Measurements from ENCODE around the gene SVIL. TPM values are rescaled to one million over a fixed set of nuclear protein-coding genes. Genes with fewer than 3 reads are reported as not detected.
"Not testable (repeated sequence)": the region's sequence is repeated elsewhere in the genome, so short reads cannot be mapped to it uniquely, and the experiment has no call there.

Gene SVIL
- total RNA-seq, 1 experiment from 2014 or later = 14.5 TPM

DNA sequence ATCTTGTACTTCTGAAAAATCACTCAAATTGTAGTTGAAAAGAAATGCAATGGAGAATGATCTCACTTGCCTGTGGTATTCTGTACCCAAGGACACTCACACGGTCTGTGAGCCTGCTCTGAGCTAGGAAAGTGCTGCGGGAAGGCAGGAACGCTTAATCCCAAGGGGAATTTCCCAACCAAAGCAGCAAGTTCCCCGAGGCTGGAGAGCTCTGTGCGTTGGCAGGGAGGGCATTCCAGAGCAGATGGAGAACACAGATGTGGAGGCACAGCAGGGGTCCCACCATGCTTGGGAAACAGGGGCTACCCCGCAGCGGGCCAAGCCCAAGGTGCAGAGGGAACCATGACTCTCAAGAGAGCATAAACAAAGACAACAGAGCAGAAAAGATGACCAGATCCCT lies 13.6 kb downstream of the SVIL start:
- DNase-seq = peak; percentile 70

GRCh38 chr10:29620112-29620690 lies 14.6 kb downstream of the SVIL start:
- no peak overlapping the region for H3K4me3 ChIP-seq (ENCODE audit: insufficient read depth, low read depth, low read length)
- H3K27me3 ChIP-seq (ENCODE audit: control insufficient read depth, insufficient read depth, low read length) = no peaks in the 10 kb centered on the region
- DNase-seq = no peak
- no peaks in the 10 kb centered on the region for H3K36me3 ChIP-seq (replicated peaks; ENCODE audit: control insufficient read depth, insufficient read depth, low read length)

More for the DNA sequence above, 13.6 kb downstream of the SVIL start:
- H3K36me3 ChIP-seq (replicated peaks; ENCODE audit: control insufficient read depth, insufficient read depth, low read length) = no peaks in the 10 kb centered on the region
- H3K4me3 ChIP-seq (ENCODE audit: insufficient read depth, low read depth, low read length) = no peak overlapping the region
- H3K27me3 ChIP-seq (ENCODE audit: control insufficient read depth, insufficient read depth, low read length) = no peaks in the 10 kb centered on the region

DNA sequence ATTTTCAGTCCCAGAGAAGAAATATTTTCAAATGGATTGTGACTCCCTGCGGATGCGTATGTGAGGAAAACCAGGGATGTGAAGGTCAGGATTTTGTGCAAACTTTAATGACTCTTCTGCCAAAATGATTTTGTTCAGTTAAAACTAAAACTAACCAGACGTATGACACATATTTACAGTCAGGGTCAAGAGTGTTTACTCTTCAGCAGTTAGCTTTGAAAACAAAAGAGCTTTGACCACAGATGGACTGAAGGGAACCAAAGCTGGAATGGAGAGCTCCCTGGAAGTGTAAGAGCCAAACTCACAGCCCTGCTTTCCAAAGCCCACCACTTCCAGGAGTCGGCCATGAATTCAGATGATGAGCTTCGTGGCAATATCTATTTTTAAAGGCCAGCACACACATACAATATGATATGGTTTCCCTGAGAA lies 15.5 kb downstream of the SVIL start:
- Histone ChIP-seq H3K36me3 (replicated peaks; ENCODE audit: control insufficient read depth, insufficient read depth, low read length) (no peaks in the 10 kb centered on the region), H3K27me3 (ENCODE audit: control insufficient read depth, insufficient read depth, low read length) (no peaks in the 10 kb centered on the region), H3K4me3 (ENCODE audit: insufficient read depth, low read depth, low read length) (no peak overlapping the region)
- no peak for DNase-seq

DNA sequence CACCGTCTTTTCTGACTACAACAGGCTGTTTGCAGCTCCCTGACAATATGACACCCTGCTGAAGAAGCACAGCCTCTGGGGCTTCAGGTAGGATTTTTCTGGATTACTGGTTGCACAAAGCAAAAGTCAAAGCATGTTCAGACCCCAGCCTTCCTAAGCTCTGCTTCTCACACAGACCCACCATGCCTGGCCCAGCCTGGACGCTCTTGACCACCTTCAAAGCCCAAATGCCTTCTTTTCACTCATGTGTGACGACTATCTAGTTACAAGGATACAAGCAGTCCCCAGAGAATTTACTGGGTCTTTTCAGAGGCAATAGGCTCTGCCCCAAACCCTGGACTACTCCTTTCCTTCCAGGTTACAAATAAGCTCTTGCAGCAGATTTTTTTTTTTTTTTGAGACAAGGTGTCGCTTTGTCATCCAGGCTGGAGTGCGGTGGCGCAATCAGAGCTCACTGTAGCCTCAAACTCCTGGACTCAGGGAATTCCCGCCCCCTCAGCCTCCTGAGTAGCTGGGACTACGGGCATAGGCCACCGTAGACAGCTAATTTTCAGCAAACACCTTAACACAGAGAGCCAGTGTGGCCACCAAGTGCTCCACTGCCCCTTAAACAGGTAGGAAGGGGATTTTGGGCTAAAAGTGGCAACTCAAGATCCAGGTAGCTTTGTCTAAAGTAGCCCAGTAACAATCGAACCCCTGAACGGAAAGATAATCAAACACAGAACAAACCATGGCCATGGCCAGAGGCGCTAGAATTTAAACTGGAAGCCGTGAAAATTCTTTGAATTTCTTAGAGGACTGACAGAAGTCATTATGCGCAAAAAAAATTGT lies 16.2 kb downstream of the SVIL start:
- Histone ChIP-seq H3K4me3 (ENCODE audit: insufficient read depth, low read depth, low read length) (no peak overlapping the region), H3K27me3 (ENCODE audit: control insufficient read depth, insufficient read depth, low read length) (no peaks in the 10 kb centered on the region), H3K36me3 (replicated peaks; ENCODE audit: control insufficient read depth, insufficient read depth, low read length) (no peaks in the 10 kb centered on the region)
- DNase-seq = no peak

DNA sequence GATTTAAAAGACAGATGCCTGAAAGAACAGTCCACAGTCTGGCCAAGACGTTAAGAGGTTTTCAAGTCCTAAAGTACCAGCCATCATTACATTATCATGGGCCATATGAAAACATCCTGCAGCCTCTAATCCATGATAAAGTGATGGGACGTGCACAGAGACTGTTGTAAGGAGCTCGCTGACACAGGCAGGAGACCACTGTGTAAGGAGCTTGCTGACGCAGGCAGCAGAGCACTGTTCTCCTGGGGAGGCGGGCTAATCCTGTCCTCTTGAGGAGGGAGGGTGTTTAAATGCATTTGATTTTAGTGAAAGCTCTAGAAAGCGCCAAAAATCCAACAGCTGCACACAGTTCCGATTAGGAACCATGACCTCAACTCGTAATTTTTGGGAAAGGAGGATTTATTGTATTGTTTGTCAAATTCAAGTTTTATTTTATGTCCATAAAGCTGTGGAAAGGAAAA lies 16.9 kb downstream of the SVIL start:
- DNase-seq = no peak
- Histone ChIP-seq H3K4me3 (ENCODE audit: insufficient read depth, low read depth, low read length) (no peak overlapping the region), H3K36me3 (replicated peaks; ENCODE audit: control insufficient read depth, insufficient read depth, low read length) (no peaks in the 10 kb centered on the region), H3K27me3 (ENCODE audit: control insufficient read depth, insufficient read depth, low read length) (no peaks in the 10 kb centered on the region)

DNA sequence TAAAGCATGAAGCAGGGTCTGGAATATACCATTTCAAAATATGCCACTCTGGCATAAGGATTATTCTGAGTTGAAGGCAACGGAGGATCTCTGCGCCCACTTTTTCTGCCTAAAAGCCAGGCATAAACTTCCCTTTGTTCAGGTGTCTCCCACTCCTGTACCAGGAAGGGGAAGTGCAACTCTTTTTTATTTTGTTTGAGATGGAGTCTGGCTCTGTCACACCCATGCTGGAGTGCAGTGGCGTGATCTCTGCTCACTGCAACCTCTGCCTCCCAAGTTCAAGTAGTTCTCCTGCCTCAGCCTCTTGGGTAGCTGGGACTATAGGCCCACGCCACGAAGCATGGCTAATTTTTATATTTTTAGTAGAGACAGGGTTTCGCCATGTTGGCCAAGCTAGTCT lies 18.2 kb downstream of the SVIL start:
- Histone ChIP-seq H3K27me3 (ENCODE audit: control insufficient read depth, insufficient read depth, low read length) (no peaks in the 10 kb centered on the region), H3K4me3 (ENCODE audit: insufficient read depth, low read depth, low read length) (no peak overlapping the region), H3K36me3 (replicated peaks; ENCODE audit: control insufficient read depth, insufficient read depth, low read length) (no peaks in the 10 kb centered on the region)
- no peak for DNase-seq

DNA sequence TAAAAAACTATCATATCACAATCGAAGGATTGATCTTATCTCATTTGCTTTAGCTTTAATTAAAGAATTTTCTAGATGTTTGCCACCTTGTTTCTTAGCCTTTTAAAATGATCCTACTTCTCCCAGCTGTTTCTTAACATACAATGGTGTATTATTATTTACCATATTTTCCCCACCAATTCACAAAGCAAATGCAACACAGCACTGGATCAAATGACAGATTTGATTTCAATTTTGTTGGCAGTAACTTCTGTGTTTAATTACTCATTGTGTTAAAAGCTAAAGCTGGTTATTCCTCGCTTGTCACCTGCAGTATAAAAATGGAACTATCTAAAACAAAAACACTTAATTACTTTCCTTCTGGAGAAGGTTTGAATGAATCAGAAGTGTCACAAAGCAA lies 19.6 kb downstream of the SVIL start:
- no peaks in the 10 kb centered on the region for H3K36me3 ChIP-seq (replicated peaks; ENCODE audit: control insufficient read depth, insufficient read depth, low read length)
- no peak for DNase-seq
- no peaks in the 10 kb centered on the region for H3K27me3 ChIP-seq (ENCODE audit: control insufficient read depth, insufficient read depth, low read length)
- H3K4me3 ChIP-seq (ENCODE audit: insufficient read depth, low read depth, low read length) = no peak overlapping the region

GRCh38 chr10:29614289-29614688 lies 20.5 kb downstream of the SVIL start:
- not testable (repeated sequence) for H3K4me3 ChIP-seq (ENCODE audit: insufficient read depth, low read depth, low read length); H3K27me3 ChIP-seq (ENCODE audit: control insufficient read depth, insufficient read depth, low read length); DNase-seq; H3K36me3 ChIP-seq (replicated peaks; ENCODE audit: control insufficient read depth, insufficient read depth, low read length)

GRCh38 chr10:29613791-29614190 lies 21.0 kb downstream of the SVIL start:
- H3K36me3 ChIP-seq (replicated peaks; ENCODE audit: control insufficient read depth, insufficient read depth, low read length) = no peaks in the 10 kb centered on the region
- no peaks in the 10 kb centered on the region for H3K27me3 ChIP-seq (ENCODE audit: control insufficient read depth, insufficient read depth, low read length)
- H3K4me3 ChIP-seq (ENCODE audit: insufficient read depth, low read depth, low read length) = no peak overlapping the region
- no peak for DNase-seq

GRCh38 chr10:29613196-29613595 lies 21.6 kb downstream of the SVIL start:
- Histone ChIP-seq H3K4me3 (ENCODE audit: insufficient read depth, low read depth, low read length) (no peak overlapping the region), H3K27me3 (ENCODE audit: control insufficient read depth, insufficient read depth, low read length) (no peaks in the 10 kb centered on the region), H3K36me3 (replicated peaks; ENCODE audit: control insufficient read depth, insufficient read depth, low read length) (no peaks in the 10 kb centered on the region)
- DNase-seq = no peak

GRCh38 chr10:29612657-29613056 lies 22.1 kb downstream of the SVIL start:
- DNase-seq = no peak
- no peaks in the 10 kb centered on the region for H3K36me3 ChIP-seq (replicated peaks; ENCODE audit: control insufficient read depth, insufficient read depth, low read length)
- no peak overlapping the region for H3K4me3 ChIP-seq (ENCODE audit: insufficient read depth, low read depth, low read length)
- H3K27me3 ChIP-seq (ENCODE audit: control insufficient read depth, insufficient read depth, low read length) = no peaks in the 10 kb centered on the region

DNA sequence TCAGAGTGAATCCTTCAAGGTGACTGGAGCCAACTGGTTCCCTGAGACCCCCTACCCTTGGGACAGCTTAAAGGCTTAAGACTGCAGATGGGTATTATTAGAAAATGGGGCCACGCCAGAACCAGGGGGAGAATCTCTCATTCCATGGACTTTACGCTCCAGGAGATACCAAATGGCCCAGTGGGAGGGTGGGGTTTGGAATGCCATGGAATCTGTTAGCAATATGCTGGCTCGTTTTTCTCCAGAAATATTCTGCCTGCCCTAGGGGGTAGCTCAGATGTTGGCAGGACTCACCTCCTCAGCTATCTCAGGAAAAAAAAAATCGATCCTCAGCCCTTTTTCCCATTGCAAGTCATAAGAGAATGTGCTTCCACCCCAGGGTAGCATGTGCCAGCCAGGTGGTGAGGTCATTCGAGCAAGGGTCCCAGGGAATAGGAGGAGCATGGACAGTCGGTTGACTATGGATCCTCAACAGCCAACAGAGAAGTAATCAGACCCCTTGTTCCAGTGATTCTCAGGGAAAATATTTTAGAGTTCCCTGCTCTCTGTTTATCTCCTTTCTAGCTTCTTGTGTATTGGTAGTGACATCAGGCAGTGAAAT lies 22.9 kb downstream of the SVIL start:
- Histone ChIP-seq H3K36me3 (replicated peaks; ENCODE audit: control insufficient read depth, insufficient read depth, low read length) (no peaks in the 10 kb centered on the region), H3K4me3 (ENCODE audit: insufficient read depth, low read depth, low read length) (no peak overlapping the region), H3K27me3 (ENCODE audit: control insufficient read depth, insufficient read depth, low read length) (no peaks in the 10 kb centered on the region)
- no peak for DNase-seq

GRCh38 chr10:29610876-29611647 lies 23.7 kb downstream of the SVIL start:
- H3K27me3 ChIP-seq (ENCODE audit: control insufficient read depth, insufficient read depth, low read length) = no peaks in the 10 kb centered on the region
- no peak for DNase-seq
- no peak overlapping the region for H3K4me3 ChIP-seq (ENCODE audit: insufficient read depth, low read depth, low read length)
- no peaks in the 10 kb centered on the region for H3K36me3 ChIP-seq (replicated peaks; ENCODE audit: control insufficient read depth, insufficient read depth, low read length)

GRCh38 chr10:29610331-29610730 lies 24.4 kb downstream of the SVIL start:
- not testable (repeated sequence) for DNase-seq; H3K27me3 ChIP-seq (ENCODE audit: control insufficient read depth, insufficient read depth, low read length); H3K36me3 ChIP-seq (replicated peaks; ENCODE audit: control insufficient read depth, insufficient read depth, low read length); H3K4me3 ChIP-seq (ENCODE audit: insufficient read depth, low read depth, low read length)

All from H7 (cell line).